Panc1 (cell line): ENCODE results near the gene C2orf69. TPM values are rescaled to one million over a fixed set of nuclear protein-coding genes. Genes with fewer than 3 reads are reported as not detected.

ENCODE experiments used
- ATAC-seq: fragments of 200-7000 bp; cut with Tn5 transposase; 2 replicates; pipeline ENCODE4 v1.9.1; 2020; ENCODE audit warnings: mild to moderate bottlenecking, moderate library complexity
- BruUV-seq: library from RNA; stranded (reverse); fragments of 400-500 nt; replicated peaks from 2 replicates; lab custom pipeline; 2021; lab: Mats Ljungman, UMichigan
- CTCF ChIA-PET: fragments of 300-600 bp; sonication (Branson Sonifier 250); formaldehyde crosslinking; loops from one replicate; lab custom pipeline; 2022; ENCODE audit warnings: antibody characterized with exemption; lab: Charles Lee
- POLR2A ChIA-PET: fragments of 300-600 bp; sonication (Branson Sonifier 250); formaldehyde crosslinking; loops from one replicate; lab custom pipeline; 2022; ENCODE audit warnings: antibody characterized with exemption; lab: Charles Lee
- DNase-seq: peaks from one replicate; pipeline ENCODE4 v3.0.0-alpha.2; 2010; ENCODE audit warnings: low read depth, low spot score
- H3K27ac ChIP-seq: 2 replicates; pipeline ENCODE4 v1.5.1; 2011; ENCODE audit warnings: mild to moderate bottlenecking, low read length, inconsistent platforms
- H3K27me3 ChIP-seq: fragments of 200-500 bp; sonication (Bioruptor generic); 2 replicates; pipeline ENCODE4 v1.6.0; 2014; ENCODE audit warnings: low read length, inconsistent platforms; ENCODE audit not compliant: control insufficient read depth, insufficient read depth
- H3K36me3 ChIP-seq: fragments of 200-500 bp; sonication (Bioruptor generic); 2 replicates; pipeline ENCODE4 v1.5.1; 2014; ENCODE audit warnings: inconsistent platforms, mild to moderate bottlenecking, low read length, moderate library complexity; ENCODE audit not compliant: control insufficient read depth, insufficient read depth
- H3K4me1 ChIP-seq: 2 replicates; pipeline ENCODE4 v1.5.1; 2011; ENCODE audit warnings: inconsistent platforms, mild to moderate bottlenecking, low read length, moderate library complexity; ENCODE audit not compliant: control insufficient read depth, insufficient read depth
- H3K4me3 ChIP-seq, 2 experiments: 2 replicates each; pipeline ENCODE4 v1.5.1; 2011 to 2012; ENCODE audit warnings: low read depth in 2 of 2, low read length in 2 of 2, mild to moderate bottlenecking in 2 of 2, inconsistent platforms in 1 of 2, moderate library complexity in 1 of 2
- H3K9me3 ChIP-seq: fragments of 200-500 bp; sonication (Bioruptor generic); 2 replicates; pipeline ENCODE4 v1.5.1; 2014; ENCODE audit warnings: low read depth, mild to moderate bottlenecking, inconsistent platforms, low read length, moderate library complexity; ENCODE audit not compliant: control insufficient read depth, insufficient read depth
- POLR2AphosphoS5 ChIP-seq: IDR thresholded peaks from 2 replicates; pipeline ENCODE4 v1.6.1; 2012; ENCODE audit warnings: mild to moderate bottlenecking, low read depth, low read length, moderate library complexity
- REST ChIP-seq, 2 experiments: IDR thresholded peaks; 2 replicates each; pipeline ENCODE4 v1.6.1; 2011 to 2012; ENCODE audit warnings: low read depth in 2 of 2, control low read depth in 1 of 2, low read length in 1 of 2, mild to moderate bottlenecking in 1 of 2, moderate library complexity in 1 of 2; ENCODE audit not compliant: insufficient read depth in 1 of 2
- SIN3A ChIP-seq: IDR thresholded peaks from 2 replicates; pipeline ENCODE4 v1.6.1; 2012; ENCODE audit warnings: low read depth, mild to moderate bottlenecking, low read length, moderate library complexity, borderline replicate concordance; ENCODE audit not compliant: insufficient read depth
- TCF7L2 ChIP-seq: IDR thresholded peaks from 2 replicates; pipeline ENCODE4 v1.6.1; 2011; ENCODE audit warnings: mild to moderate bottlenecking, low read depth, low read length, inconsistent platforms
- in situ Hi-C: cut with HindIII; loops from 2 replicates; pipeline ENCODE4 v1.10.0; 2016; ENCODE audit warnings: low sequenced_read_pairs, low pct_unique_long_range_greater_than_20kb
- intact Hi-C: fragments of 100-400 bp; cut with micrococcal nuclease; formaldehyde crosslinking; loops from one replicate; pipeline ENCODE4 v1.10.0; 2022; ENCODE audit not compliant: unreplicated experiment
- total RNA-seq: library from RNA; stranded (reverse); gene quantifications from one replicate; pipeline ENCODE4 v1.2.1, GENCODE V29; 2021; ENCODE audit not compliant: unreplicated experiment
- TF ChIP-seq, protein P1 (sequence below): fragments of 450-650 bp; IDR thresholded peaks from 2 replicates; pipeline ENCODE4 v1.5.1; 2017; ENCODE audit warnings: mild to moderate bottlenecking

C2orf69 gene
- total RNA-seq, 1 experiment from 2014 or later, result 21.8 TPM

GRCh38 chr2:199943373-199943772 is 32.3 kb downstream of the C2orf69 start:
- intact Hi-C loops, result no loop called here
- no peak overlapping the region for H3K4me3 ChIP-seq
- POLR2A ChIA-PET, result no interaction called here
- H3K4me1 ChIP-seq, result no peaks in the 10 kb centered on the region
- BruUV-seq, result no TSS peak
- CTCF ChIA-PET, result no interaction called here
- H3K27ac ChIP-seq, result no peak overlapping the region
- DNase-seq (no peak), ATAC-seq (no peak)
- H3K27me3 ChIP-seq, result no peaks in the 10 kb centered on the region
- in situ Hi-C loops, result no loop called here
- no peaks in the 10 kb centered on the region for H3K9me3 ChIP-seq
- TF ChIP-seq, protein P1, sequence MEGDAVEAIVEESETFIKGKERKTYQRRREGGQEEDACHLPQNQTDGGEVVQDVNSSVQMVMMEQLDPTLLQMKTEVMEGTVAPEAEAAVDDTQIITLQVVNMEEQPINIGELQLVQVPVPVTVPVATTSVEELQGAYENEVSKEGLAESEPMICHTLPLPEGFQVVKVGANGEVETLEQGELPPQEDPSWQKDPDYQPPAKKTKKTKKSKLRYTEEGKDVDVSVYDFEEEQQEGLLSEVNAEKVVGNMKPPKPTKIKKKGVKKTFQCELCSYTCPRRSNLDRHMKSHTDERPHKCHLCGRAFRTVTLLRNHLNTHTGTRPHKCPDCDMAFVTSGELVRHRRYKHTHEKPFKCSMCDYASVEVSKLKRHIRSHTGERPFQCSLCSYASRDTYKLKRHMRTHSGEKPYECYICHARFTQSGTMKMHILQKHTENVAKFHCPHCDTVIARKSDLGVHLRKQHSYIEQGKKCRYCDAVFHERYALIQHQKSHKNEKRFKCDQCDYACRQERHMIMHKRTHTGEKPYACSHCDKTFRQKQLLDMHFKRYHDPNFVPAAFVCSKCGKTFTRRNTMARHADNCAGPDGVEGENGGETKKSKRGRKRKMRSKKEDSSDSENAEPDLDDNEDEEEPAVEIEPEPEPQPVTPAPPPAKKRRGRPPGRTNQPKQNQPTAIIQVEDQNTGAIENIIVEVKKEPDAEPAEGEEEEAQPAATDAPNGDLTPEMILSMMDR, result no peak
- no peak for TF ChIP-seq REST (IDR thresholded peaks at IDR 0.05; ENCODE audit: insufficient read depth in 1 of 2, low read depth in 2 of 2, low read length in 1 of 2)
- no peak for TF ChIP-seq TCF7L2
- no peak for TF ChIP-seq POLR2AphosphoS5
- no peak for TF ChIP-seq SIN3A
- H3K36me3 ChIP-seq, result peaks cover 33% of the 10 kb centered on the region

GRCh38 chr2:199946196-199946595 is 35.1 kb downstream of the C2orf69 start:
- no peak for ATAC-seq
- Histone ChIP-seq H3K27me3 (no peaks in the 10 kb centered on the region), H3K9me3 (no peaks in the 10 kb centered on the region), H3K36me3 (peaks cover 27% of the 10 kb centered on the region), H3K27ac (no peak overlapping the region), H3K4me1 (no peaks in the 10 kb centered on the region), H3K4me3 (no peak overlapping the region)
- in situ Hi-C loops (no loop called here), intact Hi-C loops (no loop called here)
- BruUV-seq, result no TSS peak
- TF ChIP-seq TCF7L2, result no peak
- no peak for TF ChIP-seq POLR2AphosphoS5
- TF ChIP-seq SIN3A, result no peak
- TF ChIP-seq, protein P1, result no peak
- CTCF ChIA-PET, result no interaction called here
- no peak for DNase-seq
- POLR2A ChIA-PET, result no interaction called here

GRCh38 chr2:199946836-199947235 is 35.7 kb downstream of the C2orf69 start:
- in situ Hi-C loops, result no loop called here
- intact Hi-C loops, result no loop called here
- ATAC-seq, result no peak
- Histone ChIP-seq H3K27me3 (no peaks in the 10 kb centered on the region), H3K4me3 (no peak overlapping the region), H3K27ac (no peak overlapping the region), H3K9me3 (no peaks in the 10 kb centered on the region), H3K36me3 (peaks cover 27% of the 10 kb centered on the region), H3K4me1 (no peaks in the 10 kb centered on the region)
- POLR2A ChIA-PET, result no interaction called here
- no TSS peak for BruUV-seq
- DNase-seq, result no peak
- TF ChIP-seq TCF7L2 (no peak), POLR2AphosphoS5 (no peak), REST (IDR thresholded peaks at IDR 0.05; ENCODE audit: insufficient read depth in 1 of 2, low read depth in 2 of 2, low read length in 1 of 2) (no peak), SIN3A (no peak)
- TF ChIP-seq, protein P1, result no peak
- CTCF ChIA-PET, result no interaction called here
